AG10803 (cell line): ENCODE data around the gene EGFR.

Experiments used
- DNase-seq: peaks from one replicate; pipeline ENCODE4 v3.0.0; 2010; ENCODE audit warnings: low read depth
- H3K4me3 ChIP-seq: 2 replicates; pipeline ENCODE4 v1.5.1; 2011; ENCODE audit warnings: mild to moderate bottlenecking, low read length, control low read depth
- CTCF ChIP-seq: conservative IDR thresholded peaks from 2 replicates; pipeline ENCODE4 v1.5.1; 2011; ENCODE audit warnings: mild to moderate bottlenecking, low read length, control low read depth, inconsistent platforms

The EGFR gene

GRCh38 chr7:55050281-55050680 is 31.5 kb downstream of the EGFR start:
- peak; percentile 32 for DNase-seq
- peak; percentile 50 for TF ChIP-seq CTCF
- H3K4me3 ChIP-seq, result no peak overlapping the region

- no peak overlapping the region for H3K4me3 ChIP-seq
- DNase-seq, result peak; percentile 79
- no peak for TF ChIP-seq CTCF
Measured at GRCh38 chr7:55052081-55052480, 33.3 kb downstream of the EGFR start.

- TF ChIP-seq CTCF, result no peak
- no peak overlapping the region for H3K4me3 ChIP-seq
- peak; percentile 32 for DNase-seq
Measured at GRCh38 chr7:55052741-55053427, 34.1 kb downstream of the EGFR start.

GRCh38 chr7:55053651-55054571 is 35.1 kb downstream of the EGFR start:
- TF ChIP-seq CTCF, result peak; percentile 36
- H3K4me3 ChIP-seq, result no peak overlapping the region
- peak; percentile 58 for DNase-seq

- no peak for TF ChIP-seq CTCF
- no peak for DNase-seq
- H3K4me3 ChIP-seq, result no peak overlapping the region
Measured at GRCh38 chr7:55054758-55055157, 35.9 kb downstream of the EGFR start.

- peak; percentile 85 for DNase-seq
- H3K4me3 ChIP-seq, result no peak overlapping the region
- no peak for TF ChIP-seq CTCF
Measured at GRCh38 chr7:55055479-55055878, 36.7 kb downstream of the EGFR start.

- no peak for TF ChIP-seq CTCF
- DNase-seq, result no peak
- no peak overlapping the region for H3K4me3 ChIP-seq
Measured at GRCh38 chr7:55056068-55056467, 37.3 kb downstream of the EGFR start.
